H9 (cell line): Measurements from ENCODE around the gene PSMB5. TPM values are rescaled to one million over a fixed set of nuclear protein-coding genes. Genes with fewer than 3 reads are reported as not detected.

Source experiments
- DNase-seq: peaks from one replicate; pipeline ENCODE4 v3.0.0-alpha.2; 2017
- H2AFZ ChIP-seq: one replicate; pipeline ENCODE4 v1.6.1; 2013; ENCODE audit warnings: mild to moderate bottlenecking, low read length, control low read depth, moderate library complexity
- H2AK5ac ChIP-seq: 2 replicates; pipeline ENCODE4 v1.6.1; 2013; ENCODE audit warnings: low read length, control low read depth, mixed read lengths; ENCODE audit not compliant: insufficient read length
- H2BK120ac ChIP-seq: one replicate; pipeline ENCODE4 v1.6.1; 2013; ENCODE audit warnings: low read depth, mild to moderate bottlenecking, low read length, control low read depth, inconsistent platforms; ENCODE audit not compliant: poor library complexity, severe bottlenecking
- H2BK12ac ChIP-seq: 2 replicates; pipeline ENCODE4 v1.6.1; 2013; ENCODE audit warnings: low read length, control low read depth, mixed read lengths, low read depth; ENCODE audit not compliant: insufficient read length
- H2BK15ac ChIP-seq: 2 replicates; pipeline ENCODE4 v1.6.1; 2013; ENCODE audit warnings: low read depth, low read length, control low read depth
- H2BK20ac ChIP-seq: one replicate; pipeline ENCODE4 v1.6.1; 2013; ENCODE audit warnings: low read depth, mild to moderate bottlenecking, low read length, control low read depth, inconsistent platforms; ENCODE audit not compliant: poor library complexity, severe bottlenecking
- H2BK5ac ChIP-seq: 2 replicates; pipeline ENCODE4 v1.6.1; 2013; ENCODE audit warnings: low read length, control low read depth, mixed read lengths; ENCODE audit not compliant: insufficient read length
- H3K14ac ChIP-seq: 2 replicates; pipeline ENCODE4 v1.6.1; 2013; ENCODE audit warnings: low read length, control low read depth; ENCODE audit not compliant: insufficient read depth
- H3K18ac ChIP-seq: 2 replicates; pipeline ENCODE4 v1.6.1; 2013; ENCODE audit warnings: low read depth, mild to moderate bottlenecking, mixed read lengths, low read length, control low read depth; ENCODE audit not compliant: insufficient read length
- H3K23ac ChIP-seq: 2 replicates; pipeline ENCODE4 v1.6.1; 2013; ENCODE audit warnings: low read length, control low read depth, mixed read lengths, low read depth; ENCODE audit not compliant: insufficient read length
- H3K23me2 ChIP-seq: 2 replicates; pipeline ENCODE4 v1.6.1; 2013; ENCODE audit warnings: low read depth, mild to moderate bottlenecking, mixed read lengths, low read length, control low read depth; ENCODE audit not compliant: insufficient read length, poor library complexity, severe bottlenecking
- H3K27ac ChIP-seq: 2 replicates; pipeline ENCODE4 v1.5.1; 2013; ENCODE audit warnings: low read length, control low read depth, mixed read lengths, low read depth; ENCODE audit not compliant: insufficient read length
- H3K27me3 ChIP-seq: 2 replicates; pipeline ENCODE4 v1.6.1; 2013; ENCODE audit warnings: low read length, control low read depth, inconsistent platforms; ENCODE audit not compliant: insufficient read depth
- H3K4ac ChIP-seq: 2 replicates; pipeline ENCODE4 v1.6.1; 2013; ENCODE audit warnings: low read depth, mild to moderate bottlenecking, control low read depth, inconsistent platforms, low read length, moderate library complexity
- H3K4me1 ChIP-seq: 2 replicates; pipeline ENCODE4 v1.6.1; 2013; ENCODE audit warnings: low read length, control low read depth, inconsistent platforms; ENCODE audit not compliant: insufficient read depth
- H3K4me2 ChIP-seq: 2 replicates; pipeline ENCODE4 v1.6.1; 2013; ENCODE audit warnings: low read length, control low read depth, mixed read lengths; ENCODE audit not compliant: insufficient read length, insufficient read depth
- H3K56ac ChIP-seq: 2 replicates; pipeline ENCODE4 v1.6.1; 2013; ENCODE audit warnings: low read depth, mild to moderate bottlenecking, mixed read lengths, low read length, control low read depth; ENCODE audit not compliant: insufficient read length
- H3K79me1 ChIP-seq: 2 replicates; pipeline ENCODE4 v1.6.1; 2013; ENCODE audit warnings: low read depth, mild to moderate bottlenecking, moderate library complexity, low read length, control low read depth, inconsistent platforms; ENCODE audit not compliant: insufficient read depth, poor library complexity, severe bottlenecking
- H3K79me2 ChIP-seq: 2 replicates; pipeline ENCODE4 v1.6.1; 2013; ENCODE audit warnings: low read length, control low read depth, inconsistent platforms; ENCODE audit not compliant: insufficient read depth
- H3K9ac ChIP-seq: 2 replicates; pipeline ENCODE4 v1.6.1; 2013; ENCODE audit warnings: low read length, control low read depth, mixed read lengths; ENCODE audit not compliant: insufficient read length; ENCODE audit errors: extremely low read depth
- H3K9me3 ChIP-seq: one replicate; pipeline ENCODE4 v1.6.1; 2013; ENCODE audit warnings: low read depth, low read length, inconsistent platforms; ENCODE audit not compliant: control insufficient read depth
- H3T11ph ChIP-seq: one replicate; pipeline ENCODE4 v1.6.1; 2013; ENCODE audit warnings: mild to moderate bottlenecking, low read length, control low read depth, inconsistent platforms
- H4K20me1 ChIP-seq: one replicate; pipeline ENCODE4 v1.6.1; 2013; ENCODE audit not compliant: control insufficient read depth, insufficient read length, insufficient read depth
- H4K5ac ChIP-seq: 2 replicates; pipeline ENCODE4 v1.6.1; 2013; ENCODE audit warnings: low read depth, mild to moderate bottlenecking, mixed read lengths, low read length, control low read depth; ENCODE audit not compliant: insufficient read length
- H4K8ac ChIP-seq: replicated peaks from 2 replicates; pipeline ENCODE4 v1.6.1; 2013; ENCODE audit warnings: low read length, control low read depth, mixed read lengths, low read depth; ENCODE audit not compliant: insufficient read length
- H4K91ac ChIP-seq: 2 replicates; pipeline ENCODE4 v1.6.1; 2013; ENCODE audit warnings: low read depth, mild to moderate bottlenecking, moderate library complexity, mixed read lengths, low read length, control low read depth; ENCODE audit not compliant: insufficient read length
- H3K27ac Mint-ChIP-seq, 3 experiments: 2 replicates in 2 of 3; 3 replicates in 1 of 3; pipeline ENCODE4 v1.8.0; 2020 to 2021; ENCODE audit warnings: mixed read lengths in 3 of 3, mild to moderate bottlenecking in 1 of 3, moderate library complexity in 1 of 3
- H3K27me3 Mint-ChIP-seq: 2 replicates; pipeline ENCODE4 v1.8.0; 2021; ENCODE audit warnings: low read depth, mild to moderate bottlenecking, moderate library complexity, mixed read lengths
- H3K36me3 Mint-ChIP-seq, 3 experiments: 2 replicates in 2 of 3; 3 replicates in 1 of 3; pipeline ENCODE4 v1.8.0; 2020 to 2021; ENCODE audit warnings: low read depth in 3 of 3, mixed read lengths in 3 of 3; ENCODE audit not compliant: insufficient read depth in 1 of 3
- H3K4me1 Mint-ChIP-seq, 2 experiments: 2 replicates each; pipeline ENCODE4 v1.8.0; 2020; ENCODE audit warnings: mixed read lengths in 2 of 2
- H3K4me3 Mint-ChIP-seq, 2 experiments: 2 replicates in 1 of 2; 3 replicates in 1 of 2; pipeline ENCODE4 v1.8.0; 2020 to 2021; ENCODE audit warnings: mild to moderate bottlenecking in 2 of 2, mixed read lengths in 2 of 2, moderate library complexity in 1 of 2
- H3K9me3 Mint-ChIP-seq, 2 experiments: 2 replicates in 1 of 2; 3 replicates in 1 of 2; pipeline ENCODE4 v1.8.0; 2020; ENCODE audit warnings: mild to moderate bottlenecking in 2 of 2, mixed read lengths in 2 of 2, moderate library complexity in 1 of 2
- WGBS: extraction: QIAGEN DNeasy Blood & Tissue Kit; methylation state at CpG from one replicate; pipeline ENCODE4 v1.1.7; 2013; ENCODE audit warnings: missing lambda C conversion rate, low lambda C conversion rate, mixed read lengths; ENCODE audit not compliant: insufficient read length; ENCODE audit errors: extremely low coverage; 5-methylcytosine and 5-hydroxymethylcytosine counted together
- total RNA-seq: library from RNA; stranded (reverse); gene quantifications from 2 replicates; pipeline ENCODE4 v1.2.1, GENCODE V29; 2021
- TF ChIP-seq, protein P1 (sequence below): fragments of 200-600 bp; sonication (generic); conservative IDR thresholded peaks from 3 replicates; pipeline ENCODE4 v1.8.0; 2021; ENCODE audit warnings: antibody characterized with exemption, mild to moderate bottlenecking

Gene PSMB5
- total RNA-seq, 1 experiment from 2014 or later, result 252 TPM

DNA sequence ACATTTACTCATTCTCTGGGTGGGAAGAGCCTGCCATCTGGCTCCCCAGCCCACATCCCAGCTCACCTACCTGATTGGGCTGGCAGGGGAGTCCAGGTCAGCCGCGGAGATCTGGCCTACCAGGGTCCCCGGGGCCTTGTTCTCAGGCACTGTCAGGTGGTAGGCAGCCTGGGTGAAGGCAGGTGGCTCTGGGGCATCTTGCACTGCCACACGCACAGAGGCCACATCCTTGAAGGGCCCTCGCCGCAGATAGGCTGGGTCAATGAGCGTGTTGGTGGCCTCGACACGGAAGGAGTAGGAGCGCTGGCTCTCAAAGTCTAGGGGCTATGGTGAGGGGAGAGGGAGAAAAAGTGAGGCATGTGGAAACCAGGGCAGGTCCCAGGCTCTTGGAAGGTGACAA is 18.7 kb upstream of the PSMB5 start:
- H2BK12ac ChIP-seq, result no peak overlapping the region
- H3K56ac ChIP-seq, result no peak overlapping the region
- no peak overlapping the region for H3T11ph ChIP-seq
- H3K27ac ChIP-seq, result no peak overlapping the region
- no peak overlapping the region for H2BK15ac ChIP-seq
- no peaks in the 10 kb centered on the region for H3K79me1 ChIP-seq
- no peaks in the 10 kb centered on the region for H3K79me2 ChIP-seq
- no CpG with 5 or more reads among the region's 10 CpGs for WGBS
- no peak overlapping the region for H3K4me2 ChIP-seq
- Mint-ChIP-seq H3K36me3 (peaks cover 10 to 38% (median 21%) of the 10 kb centered on the region in 3 experiments), H3K4me3 (no peak overlapping the region), H3K27ac (no peak overlapping the region), H3K27me3 (peaks cover 8% of the 10 kb centered on the region), H3K4me1 (peaks cover 16 to 19% of the 10 kb centered on the region in 2 experiments), H3K9me3 (no peaks in the 10 kb centered on the region)
- no peak overlapping the region for H2BK20ac ChIP-seq
- no peak overlapping the region for H3K18ac ChIP-seq
- peaks cover 15% of the 10 kb centered on the region for H3K23me2 ChIP-seq
- no peaks in the 10 kb centered on the region; the same call in 1 of the 2 replicates for H3K4me1 ChIP-seq
- H4K91ac ChIP-seq, result no peak overlapping the region
- no peak overlapping the region for H3K23ac ChIP-seq
- H4K5ac ChIP-seq, result no peak overlapping the region
- H2BK5ac ChIP-seq, result no peak overlapping the region
- no peak overlapping the region for H2AFZ ChIP-seq
- no peaks in the 10 kb centered on the region for H3K9me3 ChIP-seq
- no peak overlapping the region for H3K9ac ChIP-seq
- no peak for DNase-seq
- H4K8ac ChIP-seq, result no peak overlapping the region
- no peaks in the 10 kb centered on the region for H4K20me1 ChIP-seq
- no peak overlapping the region for H2BK120ac ChIP-seq
- H3K14ac ChIP-seq, result no peak overlapping the region
- H2AK5ac ChIP-seq, result no peak overlapping the region
- TF ChIP-seq, protein P1, sequence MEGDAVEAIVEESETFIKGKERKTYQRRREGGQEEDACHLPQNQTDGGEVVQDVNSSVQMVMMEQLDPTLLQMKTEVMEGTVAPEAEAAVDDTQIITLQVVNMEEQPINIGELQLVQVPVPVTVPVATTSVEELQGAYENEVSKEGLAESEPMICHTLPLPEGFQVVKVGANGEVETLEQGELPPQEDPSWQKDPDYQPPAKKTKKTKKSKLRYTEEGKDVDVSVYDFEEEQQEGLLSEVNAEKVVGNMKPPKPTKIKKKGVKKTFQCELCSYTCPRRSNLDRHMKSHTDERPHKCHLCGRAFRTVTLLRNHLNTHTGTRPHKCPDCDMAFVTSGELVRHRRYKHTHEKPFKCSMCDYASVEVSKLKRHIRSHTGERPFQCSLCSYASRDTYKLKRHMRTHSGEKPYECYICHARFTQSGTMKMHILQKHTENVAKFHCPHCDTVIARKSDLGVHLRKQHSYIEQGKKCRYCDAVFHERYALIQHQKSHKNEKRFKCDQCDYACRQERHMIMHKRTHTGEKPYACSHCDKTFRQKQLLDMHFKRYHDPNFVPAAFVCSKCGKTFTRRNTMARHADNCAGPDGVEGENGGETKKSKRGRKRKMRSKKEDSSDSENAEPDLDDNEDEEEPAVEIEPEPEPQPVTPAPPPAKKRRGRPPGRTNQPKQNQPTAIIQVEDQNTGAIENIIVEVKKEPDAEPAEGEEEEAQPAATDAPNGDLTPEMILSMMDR, result no peak
- H3K4ac ChIP-seq, result no peak overlapping the region
- H3K27me3 ChIP-seq, result no peaks in the 10 kb centered on the region
